T-helper 2 cell (primary cell): Measurements from ENCODE around the gene HS6ST2.

Experiments
- DNase-seq, 5 experiments: peaks; one replicate each; pipeline versions ENCODE4 v3.0.0 to v3.0.0-alpha.2; 2012 to 2022

Gene HS6ST2

DNA sequence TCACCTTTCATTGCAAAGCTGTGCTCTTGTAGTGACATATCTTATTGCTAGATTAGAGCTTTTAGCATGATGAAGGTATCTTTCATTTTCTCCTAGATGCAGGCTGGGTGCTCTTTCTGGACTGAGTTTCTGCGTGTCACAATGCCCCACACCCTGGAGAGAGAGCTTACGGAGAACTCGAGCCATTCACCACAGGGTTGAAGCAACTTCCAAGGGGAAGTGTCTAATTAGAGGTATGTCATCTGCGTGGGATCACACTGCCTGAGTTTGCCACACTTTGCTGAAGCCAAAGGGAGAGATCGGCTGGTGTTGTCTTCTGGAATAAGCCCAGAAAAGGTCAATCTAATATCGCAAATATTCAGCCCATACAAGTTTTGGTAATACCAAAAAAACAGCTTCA, 290.3 kb downstream of the HS6ST2 start:
- no peak for DNase-seq

DNA sequence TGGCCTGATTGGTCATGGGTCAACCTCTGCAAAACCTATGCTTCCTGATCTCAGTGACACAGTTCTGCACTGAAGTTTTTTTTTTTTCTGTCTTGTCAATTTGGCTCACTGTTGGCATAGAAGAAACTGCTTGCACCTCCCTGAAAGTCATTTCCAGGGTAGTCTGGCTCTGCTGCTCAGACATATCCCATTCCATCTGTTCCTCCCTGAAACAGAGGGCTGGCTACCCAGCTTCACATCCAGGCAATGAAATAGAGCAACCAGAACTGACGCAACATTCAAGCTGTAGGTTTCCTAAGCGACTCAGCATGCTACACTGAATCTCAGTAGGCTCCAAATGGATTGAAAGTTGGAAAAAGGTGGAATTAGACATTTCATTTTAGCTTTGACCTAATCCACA, 292.8 kb downstream of the HS6ST2 start:
- no peak for DNase-seq

DNA sequence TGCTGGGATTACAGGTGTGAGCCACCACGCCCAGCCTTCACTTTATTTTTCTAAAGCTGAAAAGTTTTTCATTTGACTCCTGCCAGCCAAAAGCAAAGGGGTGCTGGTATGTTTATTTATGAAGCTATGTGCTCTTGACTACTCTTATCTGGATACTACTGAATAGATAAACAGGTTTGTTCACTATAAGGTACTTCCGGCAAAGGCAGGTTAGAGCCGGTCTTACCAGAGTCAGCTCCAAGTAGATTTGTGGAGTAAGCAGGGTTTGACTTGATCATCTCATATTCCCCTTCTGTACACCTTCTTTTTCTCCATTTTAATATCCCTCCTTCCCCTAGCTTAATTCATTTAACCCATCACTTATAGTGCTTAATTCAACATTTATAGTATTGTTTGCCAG, 294.2 kb downstream of the HS6ST2 start:
- DNase-seq, result no peak

DNA sequence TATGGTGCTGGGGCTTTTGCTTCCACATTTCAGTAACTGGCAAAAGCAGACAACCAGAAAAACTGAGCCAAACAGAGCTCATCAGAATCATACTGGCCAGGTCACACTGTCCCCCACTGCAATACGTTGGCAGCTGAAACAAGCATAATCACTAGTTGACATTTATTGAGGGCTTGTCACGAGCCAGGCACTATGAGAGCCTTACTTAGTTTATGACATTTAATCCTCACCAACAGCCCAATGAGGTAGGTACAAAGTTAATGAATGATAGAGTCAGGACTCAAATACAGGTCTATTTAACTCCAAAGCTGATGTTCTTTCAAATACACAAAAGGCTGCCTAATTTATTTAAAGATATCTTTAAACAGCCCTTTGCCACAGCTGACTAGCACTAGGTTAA, 295.6 kb downstream of the HS6ST2 start:
- DNase-seq, result no peak

DNA sequence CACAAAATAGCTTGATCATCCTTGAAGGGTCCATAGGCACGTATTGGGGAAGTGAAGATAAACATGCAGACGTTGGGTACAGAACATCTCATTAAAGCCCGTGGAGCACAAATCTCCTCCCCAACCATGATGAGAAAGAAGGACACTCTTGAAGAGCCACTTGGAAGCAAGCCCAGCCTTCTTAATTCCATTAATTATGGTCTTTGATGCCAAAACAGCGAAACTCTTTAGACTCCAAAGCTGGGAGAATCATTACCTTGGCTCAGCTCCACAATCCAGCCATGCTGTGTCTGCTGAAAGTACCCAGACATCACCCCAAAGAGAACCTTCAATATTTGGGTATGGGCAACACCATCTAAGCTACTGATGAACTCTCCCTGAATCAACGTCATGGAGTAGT, 300.6 kb downstream of the HS6ST2 start:
- DNase-seq, result no peak

DNA sequence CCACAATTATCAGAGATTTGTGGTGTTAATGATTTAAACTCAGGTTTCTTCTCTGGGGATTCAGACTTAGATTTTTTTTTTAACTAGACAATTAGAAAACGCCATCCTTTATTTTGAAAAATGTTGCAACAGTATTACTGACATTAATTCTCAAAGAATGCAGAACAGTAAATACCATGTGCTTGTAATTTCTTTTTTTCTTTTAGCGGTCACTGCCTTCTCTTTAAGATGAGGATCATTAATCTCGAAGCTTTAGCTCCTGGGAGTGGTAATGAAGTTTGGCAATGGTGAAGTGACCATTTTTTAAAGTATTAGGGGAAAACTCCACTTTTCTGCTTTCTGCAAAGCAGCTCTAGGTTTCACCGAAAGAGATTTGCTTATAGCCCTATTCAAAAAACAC, 305.6 kb downstream of the HS6ST2 start:
- DNase-seq, result no peak

DNA sequence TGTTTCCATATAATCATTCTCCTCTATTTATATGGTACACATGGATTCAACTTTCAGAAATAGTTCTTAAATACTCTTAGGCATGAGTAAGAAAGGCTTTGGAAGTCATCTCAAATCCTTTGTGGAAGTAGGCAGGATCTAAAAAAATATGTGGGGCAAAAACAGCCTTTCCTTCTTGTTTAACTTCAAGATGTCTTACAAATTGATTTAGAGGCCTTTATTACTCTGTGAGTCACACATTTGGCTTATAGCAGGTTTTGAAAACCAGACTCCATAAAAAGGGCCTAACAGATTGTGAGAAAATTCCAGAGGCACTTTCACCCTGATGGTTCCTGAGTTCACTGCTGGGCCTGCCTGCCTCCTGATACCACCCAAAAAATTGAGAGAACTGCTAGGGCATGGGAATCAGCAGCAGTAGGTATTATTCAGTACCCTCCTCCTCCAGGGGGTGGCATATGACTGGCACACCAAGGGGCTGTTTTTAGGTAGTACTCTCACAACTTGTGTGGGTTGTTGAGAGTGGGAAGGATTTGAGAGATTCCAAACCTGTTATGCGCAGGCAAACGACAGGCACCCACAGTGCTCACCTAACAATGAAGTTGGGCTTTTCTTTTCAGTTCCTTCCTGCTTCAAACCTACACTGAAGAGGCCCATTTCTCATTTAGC, 306.9 kb downstream of the HS6ST2 start:
- no peak for DNase-seq

DNA sequence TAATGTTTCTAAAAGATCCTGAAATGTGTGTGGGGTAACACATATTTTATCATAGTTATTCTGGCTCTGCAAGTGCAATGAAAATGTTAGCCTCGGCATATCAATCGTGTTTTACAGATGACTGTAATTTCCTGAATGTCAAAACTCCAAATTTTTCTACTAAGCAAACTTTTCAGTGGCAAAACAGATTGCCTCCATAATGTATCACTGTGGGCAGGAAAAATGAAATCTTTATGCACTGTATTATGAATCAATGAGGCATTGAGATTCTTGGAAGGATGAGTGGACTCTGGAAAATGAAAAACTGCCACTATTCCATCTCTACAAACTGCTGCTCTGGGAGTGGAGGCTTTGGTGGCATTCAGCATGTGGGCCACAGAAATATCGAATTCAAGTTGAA, 309.5 kb downstream of the HS6ST2 start:
- no peak for DNase-seq

DNA sequence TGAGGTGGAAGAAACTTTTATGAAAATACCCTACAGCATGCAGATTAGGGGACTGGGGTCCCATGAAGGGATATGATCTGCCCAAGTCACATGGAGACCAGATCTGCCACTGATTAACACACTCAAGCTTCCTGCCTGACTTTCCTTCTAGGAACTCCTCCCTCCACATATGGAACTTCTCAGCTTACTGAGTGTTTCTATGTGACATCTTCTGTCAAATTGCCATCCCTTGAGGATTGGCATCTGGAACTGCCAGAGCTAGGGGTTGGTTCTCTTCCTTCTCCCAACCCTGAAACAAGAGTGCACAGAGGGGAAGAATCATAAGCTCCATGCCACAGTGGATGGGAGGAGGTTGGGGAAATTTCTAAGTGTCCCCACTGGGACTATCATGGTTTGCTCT, 319.0 kb downstream of the HS6ST2 start:
- no peak for DNase-seq

DNA sequence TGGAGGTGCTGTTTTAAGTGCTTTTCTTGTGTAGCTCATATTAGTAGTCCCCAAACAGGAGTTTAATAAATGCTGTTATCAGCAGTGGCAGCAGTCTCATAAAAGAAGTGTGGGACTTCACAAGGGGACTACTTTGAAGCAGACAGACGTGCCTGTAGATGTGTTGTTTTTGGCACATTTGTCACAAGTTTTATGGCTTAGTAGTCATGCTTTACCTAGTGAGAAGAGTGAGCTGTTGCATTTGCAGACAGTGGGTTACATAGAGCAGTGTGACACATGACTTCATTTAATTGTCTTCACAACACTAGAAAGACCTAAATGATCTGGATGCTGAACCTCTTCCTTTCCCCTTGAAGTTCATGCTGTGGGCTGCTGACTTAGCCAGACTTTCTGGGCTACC, 320.1 kb downstream of the HS6ST2 start:
- DNase-seq, result no peak

DNA sequence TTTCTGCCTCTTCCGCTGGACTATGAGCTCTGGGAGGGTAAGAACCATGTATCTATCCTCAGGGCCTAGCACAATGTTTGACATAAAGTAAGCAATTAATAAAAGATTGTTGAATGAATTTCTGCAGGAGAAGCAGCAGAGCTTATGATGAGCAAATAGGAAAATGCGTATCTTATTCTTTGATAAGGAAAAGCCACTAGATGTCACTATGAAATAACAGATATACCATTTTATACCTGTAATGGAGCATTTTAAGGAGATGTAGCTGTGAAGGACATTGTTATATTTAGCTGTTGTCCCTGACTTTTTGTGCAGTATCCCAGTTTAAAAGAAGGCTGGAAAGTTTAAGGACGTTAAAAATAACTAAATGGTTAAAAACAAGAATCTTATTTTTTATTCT, 322.3 kb downstream of the HS6ST2 start:
- no peak for DNase-seq

DNA sequence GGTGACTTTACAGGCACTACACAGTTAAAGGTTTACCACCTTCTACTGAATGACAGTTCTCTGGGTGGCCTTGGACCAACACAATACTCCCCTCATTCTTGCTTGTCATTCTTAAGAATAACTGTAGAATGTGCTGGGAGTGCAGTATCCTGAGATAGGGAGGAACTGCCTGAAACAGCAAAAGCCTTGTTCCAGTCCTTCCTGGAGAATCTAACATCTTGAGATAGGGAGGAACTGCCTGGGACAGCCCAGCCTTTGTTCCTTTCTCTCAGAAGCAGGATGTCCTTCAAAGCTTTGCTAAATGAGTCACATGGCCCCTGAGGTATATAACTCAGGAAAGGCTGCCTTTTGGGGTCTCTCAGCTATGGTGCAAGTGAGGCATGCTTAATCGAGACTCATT, 323.9 kb downstream of the HS6ST2 start:
- DNase-seq, result no peak

DNA sequence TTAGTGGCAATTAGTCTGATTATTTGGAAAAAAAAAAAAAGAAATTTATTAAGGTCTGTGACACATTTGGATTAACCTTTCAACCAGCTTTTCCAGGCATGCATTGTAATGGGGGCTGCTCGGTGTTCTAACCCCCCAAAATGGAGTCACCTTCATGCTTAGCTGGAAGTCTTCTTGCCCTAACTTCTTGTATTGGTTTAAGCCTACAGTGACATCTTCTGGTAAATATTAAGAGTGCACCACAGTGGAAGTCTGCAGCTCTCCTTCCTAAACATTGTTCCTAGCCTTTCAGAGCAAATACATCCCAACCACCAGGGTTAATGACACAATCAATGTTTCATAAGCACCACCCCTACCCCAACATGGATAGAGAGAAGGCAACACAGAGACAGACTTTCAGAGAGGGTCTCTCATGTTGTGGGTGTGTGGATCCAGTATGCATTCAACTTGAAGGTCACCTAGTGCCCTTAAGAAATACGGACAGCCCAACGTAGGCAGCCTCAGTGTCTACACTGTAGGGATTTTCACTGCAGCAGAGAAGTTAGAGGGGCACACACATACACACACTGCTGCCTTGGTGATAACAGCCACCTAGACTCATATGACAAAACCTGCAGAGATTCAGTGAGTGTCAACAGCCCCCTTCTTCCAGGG, 326.7 kb downstream of the HS6ST2 start:
- peak in 1 of 5 experiments; percentile 21 for DNase-seq

DNA sequence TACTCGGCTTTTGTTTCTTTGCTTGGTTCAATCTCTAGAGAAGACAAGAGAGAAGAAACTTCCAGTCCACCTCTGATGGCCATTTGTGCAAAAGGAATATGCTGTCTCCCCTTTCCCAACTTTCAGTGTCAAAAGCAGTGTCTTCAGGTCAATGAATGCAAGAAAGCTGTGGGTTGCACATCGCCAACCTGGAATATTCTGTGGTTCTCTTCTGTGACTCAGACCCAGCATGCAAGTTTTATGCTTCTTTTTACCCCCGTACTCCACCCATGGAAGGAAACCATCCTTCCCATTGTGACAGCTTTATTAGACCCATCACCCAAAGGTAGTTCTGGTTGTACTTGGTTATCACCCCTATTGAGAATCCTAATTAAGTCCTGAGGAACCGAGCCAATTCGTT, 334.0 kb downstream of the HS6ST2 start:
- DNase-seq, result no peak

DNA sequence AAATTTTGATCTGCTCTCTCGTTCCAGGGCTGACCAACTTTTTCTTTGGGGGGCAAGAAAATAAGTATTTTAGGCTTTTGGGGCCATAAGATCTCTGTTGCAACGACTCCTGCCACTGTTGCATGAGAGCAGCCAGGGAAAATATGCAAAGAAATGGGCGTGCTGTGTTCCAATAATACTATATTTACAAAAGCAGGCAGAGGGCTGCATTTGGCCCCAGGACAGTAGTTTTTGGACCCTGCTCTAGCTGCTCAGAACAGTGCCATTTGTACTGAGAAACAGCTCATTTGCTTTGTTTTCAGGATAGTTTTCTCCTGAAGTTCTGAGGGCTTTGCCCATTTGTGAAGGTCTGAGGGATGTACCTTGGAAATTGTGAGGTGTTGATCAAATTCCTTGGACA, 334.5 kb downstream of the HS6ST2 start:
- no peak for DNase-seq

DNA sequence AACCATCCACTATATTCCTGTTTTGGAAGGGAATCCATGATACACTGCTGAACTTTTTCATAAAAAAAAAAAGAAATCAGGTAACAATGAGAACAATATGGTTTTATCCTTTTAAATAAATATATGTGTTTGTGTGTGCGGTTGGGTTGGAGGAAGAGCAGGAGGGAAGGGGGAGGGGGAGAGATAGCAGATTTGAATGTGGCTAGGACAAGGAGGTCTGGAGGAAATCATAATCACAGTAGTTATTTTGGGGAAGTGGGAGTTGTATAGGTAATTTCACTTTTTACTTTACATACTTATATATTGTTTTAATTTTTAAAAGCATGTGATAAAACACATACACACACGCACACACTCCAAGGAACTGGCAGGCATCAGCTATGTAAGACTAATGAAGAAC, 335.1 kb downstream of the HS6ST2 start:
- DNase-seq, result no peak

DNA sequence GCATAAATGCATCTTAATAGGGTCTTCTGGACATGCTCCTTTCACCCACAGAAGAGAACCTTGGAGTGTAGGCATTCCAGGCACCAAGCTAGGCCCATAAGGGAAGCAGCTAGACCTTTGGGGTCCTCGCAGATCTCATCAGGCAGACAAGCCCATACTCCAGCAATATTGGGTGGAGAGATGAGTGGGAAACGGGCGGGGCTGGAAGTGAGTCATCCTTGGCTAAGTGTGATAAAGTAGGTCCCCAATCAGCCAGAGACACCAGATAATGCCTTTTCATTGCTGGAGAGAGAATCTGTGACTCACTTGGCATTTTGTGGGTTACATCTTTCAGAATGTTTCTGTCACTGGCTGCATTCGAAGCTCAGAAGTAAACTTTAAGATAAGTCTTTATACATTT, 336.3 kb downstream of the HS6ST2 start:
- peak in 2 of 5 experiments; percentile 11 to 62 for DNase-seq

DNA sequence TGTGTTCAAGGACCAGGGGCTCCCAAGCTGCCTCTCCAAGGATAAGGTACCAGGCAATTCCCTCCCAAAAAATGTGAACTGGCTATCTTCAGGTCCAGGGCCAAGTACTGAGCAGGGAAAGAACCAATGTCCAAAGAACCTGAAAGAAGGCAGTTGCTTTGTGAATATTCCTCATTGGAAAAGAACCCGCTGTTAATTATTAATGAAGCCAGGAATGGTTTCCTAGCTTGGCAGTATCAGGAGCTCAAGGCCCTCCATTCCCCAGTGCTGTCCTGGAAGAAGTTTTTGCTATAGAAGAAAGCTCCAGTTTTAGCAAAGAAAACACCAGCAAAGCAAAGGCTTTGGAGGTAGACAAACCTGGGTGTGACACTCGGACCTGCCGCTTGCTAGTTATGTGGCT, 339.6 kb downstream of the HS6ST2 start:
- no peak for DNase-seq

DNA sequence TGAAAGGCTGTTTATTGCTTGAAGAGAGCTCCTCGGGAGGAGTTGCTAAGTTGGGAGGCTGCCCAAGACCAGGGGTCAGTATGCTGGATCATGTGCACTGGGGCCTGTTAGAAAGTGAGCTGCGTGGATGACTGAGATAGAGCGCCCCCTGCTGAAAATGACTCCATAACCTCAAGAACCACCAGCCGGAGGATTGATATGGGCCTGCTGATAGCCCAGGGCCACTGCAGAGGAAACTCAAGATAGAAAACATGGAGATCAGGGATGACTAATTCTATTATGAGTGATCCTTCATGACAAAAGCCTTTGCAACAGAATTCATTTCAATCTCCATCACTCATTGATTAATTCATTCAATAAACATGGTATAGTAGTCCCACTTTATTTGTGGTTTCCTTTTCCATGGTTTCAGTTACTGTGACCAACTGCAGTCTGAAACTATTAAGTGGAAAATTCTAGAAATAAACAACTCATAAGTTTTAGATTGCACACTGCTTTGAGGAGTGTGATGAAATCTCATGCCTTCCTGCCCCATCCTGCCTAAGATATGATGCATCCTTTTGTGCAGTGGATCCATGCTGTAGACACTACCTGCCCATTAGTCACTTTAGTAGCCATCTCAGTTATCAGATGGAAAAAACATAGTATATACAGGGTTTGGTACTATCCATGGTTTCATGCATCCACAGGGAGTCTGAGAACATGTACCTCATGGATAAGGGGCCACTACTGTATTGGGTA, 342.9 kb downstream of the HS6ST2 start:
- DNase-seq, result peak in 4 of 5 experiments; percentile 0 to 35 (median 4)

DNA sequence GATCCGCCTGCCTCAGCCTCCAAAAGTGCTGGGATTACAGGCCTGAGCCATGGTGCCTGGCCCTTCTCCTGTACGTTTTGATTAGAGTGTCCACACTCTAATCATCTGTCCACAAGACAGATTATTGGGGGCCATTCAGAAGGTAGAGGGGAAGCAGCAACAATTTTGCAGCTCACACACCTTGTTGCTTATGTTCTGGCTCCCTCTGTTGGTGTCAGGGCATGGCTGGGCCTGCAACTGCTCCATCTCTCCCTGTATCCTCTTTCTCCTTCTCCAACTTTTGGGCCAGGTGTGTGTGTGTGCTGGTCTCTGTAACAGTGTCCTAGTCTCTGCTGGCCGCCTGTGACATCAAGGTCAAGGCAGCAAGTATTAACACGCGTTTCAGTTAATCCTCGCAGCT, 344.1 kb downstream of the HS6ST2 start:
- DNase-seq, result no peak

DNA sequence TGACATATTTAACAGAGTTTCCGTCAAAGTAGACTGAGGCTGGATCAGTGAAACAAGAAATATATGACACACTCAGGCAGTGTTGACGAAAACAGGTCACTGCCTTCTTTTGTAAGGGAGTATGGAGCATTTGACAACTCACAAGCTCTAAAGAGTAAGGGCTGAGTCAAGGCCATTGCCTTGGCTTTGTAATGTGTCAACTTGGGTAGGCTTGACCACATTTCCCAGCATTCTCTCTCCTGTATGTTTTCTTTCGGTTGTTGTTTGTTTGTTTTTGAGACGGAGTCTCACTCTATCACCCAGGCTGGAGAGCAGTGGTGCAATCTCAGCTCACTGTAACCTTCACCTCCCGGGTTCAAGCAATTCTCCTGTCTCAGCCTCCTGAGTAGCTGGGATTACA, 344.6 kb downstream of the HS6ST2 start:
- DNase-seq, result no peak

DNA sequence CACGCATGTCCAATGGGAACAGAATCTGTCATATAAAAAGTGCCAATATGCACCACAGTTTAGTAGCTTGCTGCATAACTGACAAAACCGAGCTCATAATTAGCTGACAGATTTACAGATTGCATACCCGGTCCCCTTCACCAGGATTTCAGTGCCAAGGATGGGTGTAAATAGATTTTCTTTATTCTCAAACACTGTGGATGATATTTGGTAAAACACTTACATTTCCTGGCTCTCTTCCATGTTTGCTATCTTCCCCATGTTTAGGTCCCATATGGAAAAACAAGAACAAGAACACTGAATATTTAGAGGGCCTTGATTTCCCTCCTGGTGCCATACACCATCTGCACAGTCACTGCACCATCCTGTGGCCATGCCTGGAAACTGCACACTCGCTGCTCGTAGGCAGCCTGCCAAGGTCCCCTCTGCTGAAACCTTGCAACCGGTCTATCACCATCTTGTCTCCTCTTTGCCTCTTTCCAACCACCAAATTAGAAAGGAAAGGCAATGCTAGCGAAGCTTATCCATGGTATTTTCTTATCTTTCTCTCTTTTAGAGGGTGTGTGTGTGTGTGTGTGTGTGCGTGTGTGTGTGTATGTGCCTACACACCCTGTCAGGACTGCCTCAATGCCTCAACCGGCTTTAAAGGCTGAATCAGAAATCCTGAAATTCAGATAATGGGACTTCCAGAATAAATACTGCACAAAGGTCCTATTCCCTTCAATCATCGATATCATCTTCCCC, 345.4 kb downstream of the HS6ST2 start:
- DNase-seq, result peak in 3 of 5 experiments; percentile 3 to 30 (median 4)

DNA sequence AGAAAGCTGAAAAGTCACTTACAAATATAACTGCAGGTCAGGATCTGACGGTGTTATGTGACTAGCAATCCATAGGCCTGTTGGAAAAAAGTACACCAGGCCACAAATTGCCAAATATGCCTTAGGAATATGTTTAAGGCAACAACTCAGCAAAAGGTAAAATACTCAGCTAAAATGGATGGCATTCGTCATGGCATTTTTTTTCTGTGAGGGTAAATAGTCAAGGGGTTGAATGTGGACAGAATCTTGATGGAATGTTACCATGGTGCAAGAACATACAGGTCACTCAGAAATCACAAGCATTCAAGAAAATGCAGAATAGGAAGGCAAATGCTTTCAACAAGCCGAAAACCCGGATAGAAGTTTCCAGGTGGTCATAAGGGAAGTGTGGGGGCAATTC, 347.9 kb downstream of the HS6ST2 start:
- DNase-seq, result no peak
